ENCODE data around the gene MPO. TPM values are rescaled to one million over a fixed set of nuclear protein-coding genes. Genes with fewer than 3 reads are reported as not detected.

Gene MPO
- polyA plus RNA-seq, 2 donors: 0.02 TPM; not detected in 1

DNA sequence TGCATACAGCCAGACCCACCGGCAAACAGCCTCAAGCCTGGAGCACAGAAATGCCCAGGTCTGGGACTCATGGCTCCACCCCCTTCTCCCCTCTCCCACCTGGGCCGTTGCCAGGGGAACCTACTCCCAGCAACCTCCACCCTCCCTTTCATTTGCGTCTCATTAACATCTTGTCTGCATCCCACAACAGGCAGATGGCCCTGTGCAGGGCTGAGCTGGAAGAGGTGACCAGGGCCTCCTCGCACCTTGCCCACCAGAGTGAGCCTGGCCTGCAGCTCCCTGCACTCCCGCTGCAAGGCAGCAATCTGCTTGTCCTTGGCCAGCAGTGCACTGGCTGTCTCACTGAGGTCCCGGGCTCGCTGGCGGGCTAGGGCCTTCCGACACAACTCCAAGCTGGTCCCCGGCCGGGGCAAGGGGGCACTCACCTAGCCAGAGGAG is 44.6 kb upstream of the MPO start:
- Histone ChIP-seq H3K4me3 (ENCODE audit: low read depth in 1 of 2, low read length in 2 of 2) (peak overlapping the region; percentile 49 to 59), H3K36me3 (ENCODE audit: control insufficient read depth in 2 of 2, insufficient read depth in 2 of 2, low read length in 1 of 2) (peaks cover 0 to 3% of the 10 kb centered on the region in 2 donors), H3K27me3 (ENCODE audit: control insufficient read depth in 1 of 2, insufficient read depth in 2 of 2, low read length in 2 of 2) (no peaks in the 10 kb centered on the region), H3K9me3 (ENCODE audit: control insufficient read depth in 2 of 2, insufficient read depth in 1 of 2, low read depth in 1 of 2, low read length in 1 of 2) (no peaks in the 10 kb centered on the region), H3K4me1 (ENCODE audit: control insufficient read depth in 2 of 2, insufficient read depth in 2 of 2, low read length in 1 of 2) (peaks cover 0 to 11% of the 10 kb centered on the region in 2 donors), H3K27ac (ENCODE audit: low read depth in 2 of 2, low read length in 1 of 2) (no peak overlapping the region)
- WGBS, 2 donors: 76 to 78% methylated on average over 11 of the region's 11 CpGs

DNA sequence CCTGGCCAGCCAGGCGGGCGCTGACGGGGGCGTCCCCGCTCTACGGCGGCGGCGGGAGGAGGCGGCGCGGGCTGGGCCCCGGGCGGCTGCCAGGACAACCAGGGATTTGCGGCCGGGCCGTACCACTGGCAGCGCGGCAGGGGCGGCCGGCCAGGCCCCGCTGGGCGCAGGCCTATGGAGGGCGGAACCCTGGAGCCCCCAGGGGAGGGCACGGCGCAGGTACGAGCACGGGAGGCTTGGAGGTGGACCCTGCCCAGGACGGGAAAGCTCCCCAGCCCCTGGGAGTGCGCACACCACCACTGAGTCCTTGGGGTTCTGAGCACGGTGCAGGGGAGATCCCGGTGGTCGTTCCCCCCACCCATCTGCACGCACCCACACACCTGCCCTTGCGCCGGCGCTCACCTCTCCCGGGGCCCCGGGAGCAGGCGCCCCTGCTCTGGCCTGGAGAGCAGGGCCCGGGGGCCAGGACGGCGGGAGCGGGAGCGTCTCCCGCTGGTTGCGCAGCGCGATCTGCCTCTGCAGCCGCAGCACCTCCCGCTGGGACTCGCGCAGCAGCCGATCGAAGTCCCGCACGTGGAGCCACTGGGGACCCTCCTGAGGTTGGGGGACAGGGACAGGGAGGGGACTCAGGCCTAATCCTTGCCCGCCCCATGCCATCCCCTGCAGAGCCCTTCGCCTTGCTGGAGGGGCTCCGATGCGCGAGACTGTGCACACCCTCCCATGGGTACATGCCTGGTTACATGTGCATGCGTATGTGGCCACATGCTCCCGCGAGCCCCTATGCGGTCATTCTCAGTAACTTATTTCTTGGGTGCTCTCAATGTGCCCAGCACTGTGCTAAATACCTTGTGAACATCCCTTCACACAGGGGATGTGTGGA is 43.9 kb upstream of the MPO start:
- no peak overlapping the region for H3K27ac ChIP-seq (ENCODE audit: low read depth in 2 of 2, low read length in 1 of 2)
- peaks cover 0 to 11% of the 10 kb centered on the region in 2 donors for H3K4me1 ChIP-seq (ENCODE audit: control insufficient read depth in 2 of 2, insufficient read depth in 2 of 2, low read length in 1 of 2)
- WGBS, 2 donors: 11 to 17% methylated on average over 63 to 66 of the region's 66 CpGs
- H3K9me3 ChIP-seq (ENCODE audit: control insufficient read depth in 2 of 2, insufficient read depth in 1 of 2, low read depth in 1 of 2, low read length in 1 of 2): no peaks in the 10 kb centered on the region
- H3K36me3 ChIP-seq (ENCODE audit: control insufficient read depth in 2 of 2, insufficient read depth in 2 of 2, low read length in 1 of 2): peaks cover 0 to 3% of the 10 kb centered on the region in 2 donors
- H3K27me3 ChIP-seq (ENCODE audit: control insufficient read depth in 1 of 2, insufficient read depth in 2 of 2, low read length in 2 of 2): no peaks in the 10 kb centered on the region
- H3K4me3 ChIP-seq (ENCODE audit: low read depth in 1 of 2, low read length in 2 of 2): peak overlapping the region; percentile 49 to 59

DNA sequence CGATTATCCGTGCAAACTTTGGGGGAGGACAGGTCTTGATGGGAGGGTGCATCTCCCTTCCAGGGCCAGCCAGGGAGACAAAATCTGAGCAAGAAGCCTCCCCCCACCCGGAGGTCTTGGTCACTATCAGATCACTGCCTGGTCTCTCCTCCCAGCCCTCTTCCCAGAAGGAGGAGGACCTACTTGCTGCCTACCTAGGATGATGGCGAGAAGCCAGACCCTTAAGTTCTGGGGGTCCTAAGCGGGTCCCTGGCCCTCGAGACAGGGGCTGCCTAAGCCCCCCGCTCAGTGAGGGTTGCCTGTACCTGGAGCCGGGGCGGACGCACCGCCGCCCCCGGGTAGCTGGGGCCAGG is 43.3 kb upstream of the MPO start:
- Histone ChIP-seq H3K27ac (ENCODE audit: low read depth in 2 of 2, low read length in 1 of 2) (no peak overlapping the region), H3K36me3 (ENCODE audit: control insufficient read depth in 2 of 2, insufficient read depth in 2 of 2, low read length in 1 of 2) (peaks cover 0 to 3% of the 10 kb centered on the region in 2 donors)
- 15 to 30% methylated on average over 13 of the region's 13 CpGs for WGBS, 2 donors

DNA sequence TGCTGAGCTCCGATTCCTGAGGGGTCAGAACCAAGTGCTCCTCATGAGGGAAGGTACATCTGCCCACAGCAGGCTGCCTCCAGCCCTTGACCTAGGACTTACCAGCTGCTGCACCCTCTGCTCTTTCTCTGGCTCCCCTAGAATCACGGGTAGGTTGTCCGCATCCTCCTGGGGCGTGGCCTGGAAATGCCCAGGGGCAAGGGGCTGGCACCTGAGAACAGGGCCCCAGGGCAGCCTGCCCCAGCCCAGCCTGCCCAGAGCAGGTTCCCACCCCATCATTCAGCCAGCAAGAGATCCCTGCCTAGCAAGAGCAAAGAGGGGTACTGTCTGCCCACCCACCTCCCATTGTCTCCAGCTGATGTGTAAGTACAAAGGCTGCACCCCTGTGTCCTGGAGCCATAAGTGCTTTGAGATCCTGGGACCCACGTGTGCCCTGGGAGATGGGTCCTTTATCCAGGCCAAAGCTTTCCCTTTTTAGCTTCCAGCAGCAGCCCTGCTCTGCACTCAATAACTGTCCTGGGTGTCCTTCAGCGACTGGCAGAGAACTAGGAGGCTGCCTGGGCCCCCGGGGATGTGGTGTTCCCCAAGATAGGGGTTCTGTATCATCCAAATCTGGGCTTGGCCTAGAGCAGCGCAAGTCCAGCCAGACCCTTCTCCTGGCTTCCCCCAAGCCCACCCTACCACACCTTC is 42.8 kb upstream of the MPO start:
- H3K4me1 ChIP-seq (ENCODE audit: control insufficient read depth in 2 of 2, insufficient read depth in 2 of 2, low read length in 1 of 2): peaks cover 0 to 11% of the 10 kb centered on the region in 2 donors
- H3K36me3 ChIP-seq (ENCODE audit: control insufficient read depth in 2 of 2, insufficient read depth in 2 of 2, low read length in 1 of 2): peaks cover 0 to 3% of the 10 kb centered on the region in 2 donors
- no peaks in the 10 kb centered on the region for H3K9me3 ChIP-seq (ENCODE audit: control insufficient read depth in 2 of 2, insufficient read depth in 1 of 2, low read depth in 1 of 2, low read length in 1 of 2)
- H3K27me3 ChIP-seq (ENCODE audit: control insufficient read depth in 1 of 2, insufficient read depth in 2 of 2, low read length in 2 of 2): no peaks in the 10 kb centered on the region
- H3K27ac ChIP-seq (ENCODE audit: low read depth in 2 of 2, low read length in 1 of 2): no peak overlapping the region
- WGBS, 2 donors: 56 to 57% methylated on average over 8 of the region's 8 CpGs
- peak overlapping the region; percentile 49 to 59 for H3K4me3 ChIP-seq (ENCODE audit: low read depth in 1 of 2, low read length in 2 of 2)

More for the DNA sequence above, 43.3 kb upstream of the MPO start:
- Histone ChIP-seq H3K9me3 (ENCODE audit: control insufficient read depth in 2 of 2, insufficient read depth in 1 of 2, low read depth in 1 of 2, low read length in 1 of 2) (no peaks in the 10 kb centered on the region), H3K4me1 (ENCODE audit: control insufficient read depth in 2 of 2, insufficient read depth in 2 of 2, low read length in 1 of 2) (peaks cover 0 to 11% of the 10 kb centered on the region in 2 donors), H3K27me3 (ENCODE audit: control insufficient read depth in 1 of 2, insufficient read depth in 2 of 2, low read length in 2 of 2) (no peaks in the 10 kb centered on the region), H3K4me3 (ENCODE audit: low read depth in 1 of 2, low read length in 2 of 2) (peak overlapping the region; percentile 49 to 59)

DNA sequence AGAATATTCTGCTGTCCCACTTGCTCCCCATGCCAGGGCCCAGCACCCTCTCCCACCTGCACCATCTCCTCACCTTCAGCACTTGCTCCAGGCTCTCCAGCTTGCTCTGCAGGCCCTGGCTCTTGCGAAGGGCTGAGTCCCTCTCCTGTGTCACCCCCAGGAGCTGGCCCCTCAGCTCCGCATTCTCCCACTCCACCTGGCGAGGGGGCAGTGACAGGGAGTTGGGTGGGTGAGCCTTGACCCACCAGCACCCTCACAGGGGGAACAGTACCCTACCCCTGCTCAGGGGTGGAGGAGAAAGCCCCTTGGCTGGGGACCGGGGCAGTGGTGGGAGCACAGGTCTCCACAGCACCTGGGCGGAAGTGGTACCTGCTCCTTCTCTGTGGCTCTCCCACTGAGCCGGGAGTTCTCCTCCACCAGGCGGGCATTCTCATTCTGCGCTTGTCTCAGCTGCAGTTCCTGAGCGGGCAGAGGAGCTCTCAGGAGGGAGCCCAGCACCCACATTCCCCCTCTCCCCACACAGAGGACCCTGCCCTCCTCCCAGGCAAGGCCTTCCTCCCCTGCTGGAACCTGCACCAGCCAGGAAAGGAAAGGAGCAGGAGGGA is 41.9 kb upstream of the MPO start:
- no peak overlapping the region for H3K27ac ChIP-seq (ENCODE audit: low read depth in 2 of 2, low read length in 1 of 2)
- peaks cover 0 to 3% of the 10 kb centered on the region in 2 donors for H3K36me3 ChIP-seq (ENCODE audit: control insufficient read depth in 2 of 2, insufficient read depth in 2 of 2, low read length in 1 of 2)
- no peaks in the 10 kb centered on the region for H3K27me3 ChIP-seq (ENCODE audit: control insufficient read depth in 1 of 2, insufficient read depth in 2 of 2, low read length in 2 of 2)
- no peak overlapping the region for H3K4me3 ChIP-seq (ENCODE audit: low read depth in 1 of 2, low read length in 2 of 2)
- no peaks in the 10 kb centered on the region for H3K9me3 ChIP-seq (ENCODE audit: control insufficient read depth in 2 of 2, insufficient read depth in 1 of 2, low read depth in 1 of 2, low read length in 1 of 2)
- 95 to 96% methylated on average over 9 of the region's 9 CpGs for WGBS, 2 donors
- H3K4me1 ChIP-seq (ENCODE audit: control insufficient read depth in 2 of 2, insufficient read depth in 2 of 2, low read length in 1 of 2): peaks cover 0 to 11% of the 10 kb centered on the region in 2 donors

DNA sequence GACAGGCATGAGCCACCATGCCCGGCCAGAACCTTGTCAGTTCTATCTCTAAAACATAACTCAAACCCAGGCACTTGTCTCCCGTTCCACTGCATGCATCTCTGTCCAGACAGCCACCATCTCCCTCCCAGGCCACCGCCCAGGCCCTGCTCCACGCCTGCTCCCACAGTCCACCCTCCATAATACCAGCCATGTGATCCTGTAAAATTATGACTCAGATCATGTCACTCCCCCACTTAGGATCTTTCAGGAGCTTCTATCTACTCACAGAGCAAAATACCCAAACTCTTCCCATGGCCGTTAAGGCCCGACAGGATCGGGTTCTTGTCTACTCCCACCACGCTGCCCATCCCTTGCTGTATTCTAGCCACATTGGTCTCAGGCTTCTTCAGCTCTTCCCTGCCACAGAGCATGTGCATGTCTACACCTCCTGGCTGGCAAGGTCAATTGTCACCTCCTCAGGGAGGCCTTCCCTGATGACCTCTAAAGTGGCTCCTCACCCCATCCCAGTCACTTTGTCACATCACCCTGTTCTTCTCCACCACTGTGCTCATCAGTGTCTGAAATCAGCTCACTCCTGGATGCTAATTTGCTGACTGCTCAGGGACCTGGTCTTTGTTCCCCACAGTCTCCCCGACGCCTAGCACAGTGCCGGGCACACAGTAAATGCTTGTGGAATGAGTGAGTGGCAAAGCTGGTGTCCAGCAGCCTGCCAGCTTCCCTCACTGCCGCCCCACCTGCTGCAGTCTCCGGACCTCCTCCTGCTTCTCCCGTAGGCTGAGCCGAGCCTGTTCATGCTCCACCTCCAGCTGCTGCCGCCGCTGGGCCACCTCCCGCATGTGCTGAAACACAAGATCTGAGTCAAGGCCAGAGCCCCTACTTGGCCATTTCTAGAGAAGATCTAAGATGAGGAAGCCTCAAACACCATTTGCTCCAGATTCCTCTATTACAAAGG is 41.1 kb upstream of the MPO start:
- Histone ChIP-seq H3K4me1 (ENCODE audit: control insufficient read depth in 2 of 2, insufficient read depth in 2 of 2, low read length in 1 of 2) (peaks cover 0 to 11% of the 10 kb centered on the region in 2 donors), H3K27me3 (ENCODE audit: control insufficient read depth in 1 of 2, insufficient read depth in 2 of 2, low read length in 2 of 2) (no peaks in the 10 kb centered on the region), H3K9me3 (ENCODE audit: control insufficient read depth in 2 of 2, insufficient read depth in 1 of 2, low read depth in 1 of 2, low read length in 1 of 2) (no peaks in the 10 kb centered on the region), H3K36me3 (ENCODE audit: control insufficient read depth in 2 of 2, insufficient read depth in 2 of 2, low read length in 1 of 2) (peaks cover 0 to 3% of the 10 kb centered on the region in 2 donors), H3K4me3 (ENCODE audit: low read depth in 1 of 2, low read length in 2 of 2) (no peak overlapping the region), H3K27ac (ENCODE audit: low read depth in 2 of 2, low read length in 1 of 2) (no peak overlapping the region)
- WGBS, 2 donors: 92 to 93% methylated on average over 18 of the region's 18 CpGs

DNA sequence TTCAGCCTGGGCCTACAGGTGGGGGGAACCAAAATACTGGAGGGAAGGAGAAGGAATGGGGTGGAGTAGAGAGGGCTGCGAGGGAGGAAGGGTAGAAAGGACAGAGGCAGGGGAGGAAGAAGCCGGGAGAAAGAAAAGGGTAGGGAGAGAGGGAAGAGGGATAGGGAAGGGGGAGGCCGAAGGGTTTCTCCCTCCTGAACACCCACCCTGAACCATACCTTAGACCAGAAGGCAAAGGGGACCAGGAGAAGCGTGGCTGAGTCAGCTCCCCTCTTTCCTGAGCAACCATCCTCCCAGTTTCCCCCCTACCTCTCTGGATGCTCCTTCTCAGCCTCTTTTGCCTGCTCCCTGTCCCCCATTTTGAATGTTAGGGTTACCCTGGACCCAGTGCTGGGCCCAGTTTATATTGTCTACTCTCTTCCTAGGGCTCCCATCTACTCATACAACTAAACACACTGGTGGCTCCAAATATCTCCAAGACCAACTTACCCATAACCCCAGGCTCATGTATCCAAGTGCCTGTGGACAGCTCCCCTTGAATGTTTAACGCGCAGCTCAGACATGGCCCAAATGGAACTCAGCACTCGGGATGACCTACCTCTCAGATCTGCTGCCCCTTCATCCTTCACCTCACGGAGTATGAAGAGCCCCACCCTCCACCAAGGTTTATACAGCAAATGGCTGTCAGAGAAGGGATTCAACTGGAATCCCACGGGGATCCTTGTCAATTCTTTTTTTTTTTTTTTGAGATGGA is 40.0 kb upstream of the MPO start:
- WGBS, 2 donors: 94 to 95% methylated on average over 9 of the region's 9 CpGs
- no peaks in the 10 kb centered on the region for H3K27me3 ChIP-seq (ENCODE audit: control insufficient read depth in 1 of 2, insufficient read depth in 2 of 2, low read length in 2 of 2)

DNA sequence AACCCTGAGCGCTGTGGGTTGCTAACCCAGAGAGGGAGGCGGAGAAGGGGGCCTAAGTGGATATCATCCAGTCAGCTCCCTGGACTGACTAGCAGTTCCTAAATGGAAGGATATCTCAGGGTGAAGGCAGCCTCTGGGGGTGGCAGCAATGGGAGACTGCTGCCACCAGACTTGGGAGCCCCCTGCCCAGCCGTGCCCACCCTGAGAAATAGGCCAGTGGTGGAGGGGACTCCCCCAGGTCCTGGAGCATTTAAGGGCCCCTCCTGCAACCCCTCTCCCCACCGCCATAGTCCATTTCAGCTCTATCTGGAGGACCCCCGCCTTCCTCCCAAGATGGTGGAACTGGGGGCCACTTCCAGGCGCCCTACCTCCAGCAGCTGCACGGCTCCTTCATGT is 39.4 kb upstream of the MPO start:
- no peaks in the 10 kb centered on the region for H3K9me3 ChIP-seq (ENCODE audit: control insufficient read depth in 2 of 2, insufficient read depth in 1 of 2, low read depth in 1 of 2, low read length in 1 of 2)
- no peak overlapping the region for H3K4me3 ChIP-seq (ENCODE audit: low read depth in 1 of 2, low read length in 2 of 2)
- peaks cover 0 to 3% of the 10 kb centered on the region in 2 donors for H3K36me3 ChIP-seq (ENCODE audit: control insufficient read depth in 2 of 2, insufficient read depth in 2 of 2, low read length in 1 of 2)
- no peak overlapping the region for H3K27ac ChIP-seq (ENCODE audit: low read depth in 2 of 2, low read length in 1 of 2)
- H3K4me1 ChIP-seq (ENCODE audit: control insufficient read depth in 2 of 2, insufficient read depth in 2 of 2, low read length in 1 of 2): peaks cover 0 to 9% of the 10 kb centered on the region in 2 donors
- WGBS, 2 donors: 93 to 94% methylated on average over 7 of the region's 7 CpGs
- no peaks in the 10 kb centered on the region for H3K27me3 ChIP-seq (ENCODE audit: control insufficient read depth in 1 of 2, insufficient read depth in 2 of 2, low read length in 2 of 2)

More for the DNA sequence above, 40.0 kb upstream of the MPO start:
- Histone ChIP-seq H3K27ac (ENCODE audit: low read depth in 2 of 2, low read length in 1 of 2) (no peak overlapping the region), H3K36me3 (ENCODE audit: control insufficient read depth in 2 of 2, insufficient read depth in 2 of 2, low read length in 1 of 2) (peaks cover 0 to 3% of the 10 kb centered on the region in 2 donors), H3K4me1 (ENCODE audit: control insufficient read depth in 2 of 2, insufficient read depth in 2 of 2, low read length in 1 of 2) (peaks cover 0 to 11% of the 10 kb centered on the region in 2 donors), H3K9me3 (ENCODE audit: control insufficient read depth in 2 of 2, insufficient read depth in 1 of 2, low read depth in 1 of 2, low read length in 1 of 2) (no peaks in the 10 kb centered on the region), H3K4me3 (ENCODE audit: low read depth in 1 of 2, low read length in 2 of 2) (no peak overlapping the region)
